NCI-H1105 treated with DMSO at 0.1 percent for 48 hours (cell line): ENCODE measurements around the gene CLDN25.

Experiments used
- DNase-seq: peaks from one replicate; lab custom pipeline; 2025; lab: John Stamatoyannopoulos, UW

CLDN25 gene

GRCh38 chr11:113808931-113809330 lies 29.3 kb downstream of the CLDN25 start:
- no peak for DNase-seq

- DNase-seq = no peak
Observed at GRCh38 chr11:113814181-113814580, 34.6 kb downstream of the CLDN25 start.

- DNase-seq = no peak
Observed at GRCh38 chr11:113817162-113817561, 37.6 kb downstream of the CLDN25 start.

- no peak for DNase-seq
Observed at GRCh38 chr11:113817626-113818025, 38.0 kb downstream of the CLDN25 start.

- DNase-seq = no peak
Observed at GRCh38 chr11:113818426-113818825, 38.8 kb downstream of the CLDN25 start.

- DNase-seq = no peak
Observed at GRCh38 chr11:113827477-113827876, 47.9 kb downstream of the CLDN25 start.

- DNase-seq = no peak
Observed at GRCh38 chr11:113828191-113828590, 48.6 kb downstream of the CLDN25 start.

- DNase-seq = no peak
Observed at GRCh38 chr11:113829751-113830150, 50.2 kb downstream of the CLDN25 start.
